Measurements from ENCODE around the gene USP44. TPM values are rescaled to one million over a fixed set of nuclear protein-coding genes. Genes with fewer than 3 reads are reported as not detected.

The USP44 gene
- total and polyA plus RNA-seq, 2 donors (not counting 3 experiments of a cell fraction or from before 2014, with no cell fraction given): 0.91 to 3.1 TPM

DNA sequence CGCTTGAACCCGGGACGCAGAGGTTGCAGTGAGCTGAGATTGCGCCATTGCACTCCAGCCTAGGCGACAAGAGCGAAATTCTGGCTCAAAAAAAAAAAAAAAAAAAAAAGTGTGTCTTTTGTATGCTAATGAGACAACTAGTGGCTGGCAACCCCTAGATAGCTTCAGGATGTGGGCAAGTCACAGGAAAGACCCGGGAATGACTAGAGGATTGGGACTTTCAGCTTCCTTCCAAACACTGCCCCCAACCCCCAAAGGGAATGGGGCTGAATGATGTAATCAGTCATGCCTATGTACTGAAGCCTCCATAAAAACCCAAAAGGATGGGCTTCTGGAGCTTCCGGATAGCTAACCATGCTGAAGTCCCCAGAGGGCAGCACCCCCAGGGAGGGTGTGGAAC lies 28.6 kb downstream of the USP44 start:
- no peaks in the 10 kb centered on the region for H3K36me3 ChIP-seq (ENCODE audit: control insufficient read depth in 2 of 2, extremely low read depth in 1 of 2, insufficient read depth in 2 of 2, low read length in 2 of 2)
- no peak for DNase-seq (ENCODE audit: low read depth, low spot score)
- ChIA-PET CTCF (interaction anchor here (0.7 to 1.8 kb wide), 4 partner anchors 10 to 427 kb away, joined by 3 to 20 read pairs (median 4); no protein-coding TSS in a partner anchor), POLR2A (no interaction called here)
- H3K9ac ChIP-seq (replicated peaks; ENCODE audit: extremely low read depth, insufficient read depth, low read length): no peak overlapping the region
- no peaks in the 10 kb centered on the region for H3K27me3 ChIP-seq (ENCODE audit: control insufficient read depth in 2 of 2, insufficient read depth in 2 of 2, low read length in 2 of 2)
- H3K4me3 ChIP-seq (replicated peaks in 1 of 3; ENCODE audit: insufficient read depth in 1 of 3, low read depth in 1 of 3, low read length in 3 of 3): no peak overlapping the region
- H3K27ac ChIP-seq (ENCODE audit: insufficient read depth, low read depth, low read length): no peak overlapping the region
- no peak for FAIRE-seq
- no peaks in the 10 kb centered on the region for H3K9me3 ChIP-seq (replicated peaks; ENCODE audit: control insufficient read depth, insufficient read depth, low read length)
- dilution Hi-C loops (cut with MboI; ENCODE audit: extremely low pct_ligation_motif_present, low sequenced_read_pairs): no loop called here
- no peaks in the 10 kb centered on the region for H3K9me1 ChIP-seq (replicated peaks; ENCODE audit: control insufficient read depth, extremely low read depth, insufficient read depth, low read length)
- H3K79me2 ChIP-seq (ENCODE audit: control insufficient read depth, insufficient read depth, low read length): no peaks in the 10 kb centered on the region
- H4K20me1 ChIP-seq (replicated peaks; ENCODE audit: control insufficient read depth, extremely low read depth, insufficient read depth, low read length): no peaks in the 10 kb centered on the region
- no peak overlapping the region for H3K4me2 ChIP-seq (ENCODE audit: insufficient read depth, low read length)
- no peak overlapping the region for H2AFZ ChIP-seq (ENCODE audit: low read depth, low read length)
- intact Hi-C loops (cut with micrococcal nuclease): no loop called here
- TF ChIP-seq, protein P1, sequence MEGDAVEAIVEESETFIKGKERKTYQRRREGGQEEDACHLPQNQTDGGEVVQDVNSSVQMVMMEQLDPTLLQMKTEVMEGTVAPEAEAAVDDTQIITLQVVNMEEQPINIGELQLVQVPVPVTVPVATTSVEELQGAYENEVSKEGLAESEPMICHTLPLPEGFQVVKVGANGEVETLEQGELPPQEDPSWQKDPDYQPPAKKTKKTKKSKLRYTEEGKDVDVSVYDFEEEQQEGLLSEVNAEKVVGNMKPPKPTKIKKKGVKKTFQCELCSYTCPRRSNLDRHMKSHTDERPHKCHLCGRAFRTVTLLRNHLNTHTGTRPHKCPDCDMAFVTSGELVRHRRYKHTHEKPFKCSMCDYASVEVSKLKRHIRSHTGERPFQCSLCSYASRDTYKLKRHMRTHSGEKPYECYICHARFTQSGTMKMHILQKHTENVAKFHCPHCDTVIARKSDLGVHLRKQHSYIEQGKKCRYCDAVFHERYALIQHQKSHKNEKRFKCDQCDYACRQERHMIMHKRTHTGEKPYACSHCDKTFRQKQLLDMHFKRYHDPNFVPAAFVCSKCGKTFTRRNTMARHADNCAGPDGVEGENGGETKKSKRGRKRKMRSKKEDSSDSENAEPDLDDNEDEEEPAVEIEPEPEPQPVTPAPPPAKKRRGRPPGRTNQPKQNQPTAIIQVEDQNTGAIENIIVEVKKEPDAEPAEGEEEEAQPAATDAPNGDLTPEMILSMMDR (IDR thresholded peaks at IDR 0.05; ENCODE audit: extremely low read depth in 1 of 2, insufficient read depth in 1 of 2, low read depth in 1 of 2, low read length in 2 of 2): no peak
- TF ChIP-seq EZH2 (IDR thresholded peaks at IDR 0.05; ENCODE audit: borderline replicate concordance, low read depth, low read length, severe bottlenecking) (no peak), GATA2 (IDR thresholded peaks at IDR 0.05; ENCODE audit: insufficient read depth, insufficient read length, low read depth, low read length) (no peak), FOS (IDR thresholded peaks at IDR 0.05; ENCODE audit: borderline replicate concordance, insufficient read depth, low read length) (no peak), POLR2AphosphoS5 (IDR thresholded peaks at IDR 0.05; ENCODE audit: insufficient read depth, low read depth, low read length) (no peak), JUN (IDR thresholded peaks at IDR 0.05; ENCODE audit: borderline replicate concordance, insufficient read depth, insufficient read length, low read depth) (no peak), POLR2A (IDR thresholded peaks at IDR 0.05; ENCODE audit: low read depth, low read length) (no peak), MYC (IDR thresholded peaks at IDR 0.05; ENCODE audit: low read depth, low read length) (no peak)
- TF ChIP-seq, protein P2, sequence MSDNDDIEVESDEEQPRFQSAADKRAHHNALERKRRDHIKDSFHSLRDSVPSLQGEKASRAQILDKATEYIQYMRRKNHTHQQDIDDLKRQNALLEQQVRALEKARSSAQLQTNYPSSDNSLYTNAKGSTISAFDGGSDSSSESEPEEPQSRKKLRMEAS (IDR thresholded peaks at IDR 0.05; ENCODE audit: insufficient read depth, insufficient read length): no peak
- H3K4me1 ChIP-seq (ENCODE audit: control insufficient read depth, extremely low read depth, insufficient read depth, low read length): no peaks in the 10 kb centered on the region
- BruUV-seq (replicated peaks): no TSS peak

Data from endothelial cell of umbilical vein (primary cell).